Right lobe of liver (tissue), 6 donors: ENCODE measurements around the gene CNPY3. TPM values are rescaled to one million over a fixed set of nuclear protein-coding genes. Genes with fewer than 3 reads are reported as not detected.

Experiments used
- ATAC-seq, 4 donors: fragments of 200-7000 bp; cut with Tn5 transposase; one replicate each; pipeline ENCODE4 v1.9.1; 2020; ENCODE audit warnings: mild to moderate bottlenecking in 4 of 4, moderate library complexity in 4 of 4
- DNase-seq, 3 donors: peaks; one replicate each; pipeline ENCODE4 v3.0.0-alpha.2; 2020
- H3K27ac ChIP-seq, 3 donors: fragments of 200-600 bp; one replicate each; pipeline ENCODE4 v1.8.0; 2022
- H3K27me3 ChIP-seq, 2 donors: fragments of 200-600 bp; one replicate each; pipeline ENCODE4 v1.8.0; 2022
- H3K36me3 ChIP-seq, 4 donors: fragments of 200-600 bp; sonication (generic) in 1 of 4; one replicate each; pipeline versions ENCODE4 v1.5.1 to v1.8.0; 2017 to 2022; ENCODE audit warnings: control low read depth in 1 of 4
- H3K4me1 ChIP-seq, 4 donors: fragments of 200-600 bp; sonication (generic) in 1 of 4; one replicate each; pipeline versions ENCODE4 v1.5.1 to v1.8.0; 2017 to 2022; ENCODE audit warnings: control low read depth in 1 of 4
- H3K4me3 ChIP-seq, 3 donors: fragments of 200-600 bp; one replicate each; pipeline ENCODE4 v1.8.0; 2022
- H3K9me3 ChIP-seq, 4 donors: fragments of 200-600 bp; sonication (generic) in 1 of 4; one replicate each; pipeline versions ENCODE4 v1.5.1 to v1.8.0; 2017 to 2022; ENCODE audit warnings: control low read depth in 1 of 4
- POLR2A ChIP-seq: fragments of 450-650 bp; IDR thresholded peaks from one replicate; pipeline ENCODE4 v1.6.1; 2017; ENCODE audit warnings: antibody characterized with exemption, mild to moderate bottlenecking
- WGBS: methylation state at CpG from one replicate; pipeline ENCODE4 v1.1.6; 2018; ENCODE audit warnings: low coverage, low lambda C conversion rate; ENCODE audit not compliant: insufficient coverage; ENCODE audit errors: missing lambda C conversion rate; 5-methylcytosine and 5-hydroxymethylcytosine counted together
- intact Hi-C, 2 donors: fragments of 100-400 bp; cut with DNase I; formaldehyde crosslinking; loops; one replicate each; pipeline versions ENCODE4 v1.11.2 to v1.14.1; 2022
- total RNA-seq, 6 experiments: library from RNA; depleted of rRNA in 2 of 6; stranded (reverse); fragments of >200 nt in 2 of 6; fragmentation: NEBNext Ultra II Directional in 3 of 6; extraction: Animal tissue kit (Norgen Biotek cat#: 25700) in 3 of 6; gene quantifications; one replicate each; pipeline versions ENCODE4 v1.1.0 to v1.2.4, GENCODE V29; 2016 to 2023
- TF ChIP-seq, protein P1 (sequence below), 4 donors: fragments of 200-600 bp in 3 of 4; fragments of 450-650 bp in 1 of 4; IDR thresholded peaks; one replicate each; pipeline versions ENCODE4 v1.5.1 to v1.8.0; 2016 to 2022; ENCODE audit warnings: antibody characterized with exemption in 4 of 4, mild to moderate bottlenecking in 2 of 4
- donor health status: DM: no; HTN: yes; CAD: no.
- donor health status: DM: no; HTN: no; CAD: no.
- donor health status: DM: no; HTN: no; CAD: no.
- donor health status: DM: no; HTN: yes; CAD: no.
- donor health status: DM: no; HTN: yes; CAD: no.

CNPY3 gene
- total RNA-seq, 6 experiments from 2014 or later = 11.1 to 75.4 (median 28.8) TPM

DNA sequence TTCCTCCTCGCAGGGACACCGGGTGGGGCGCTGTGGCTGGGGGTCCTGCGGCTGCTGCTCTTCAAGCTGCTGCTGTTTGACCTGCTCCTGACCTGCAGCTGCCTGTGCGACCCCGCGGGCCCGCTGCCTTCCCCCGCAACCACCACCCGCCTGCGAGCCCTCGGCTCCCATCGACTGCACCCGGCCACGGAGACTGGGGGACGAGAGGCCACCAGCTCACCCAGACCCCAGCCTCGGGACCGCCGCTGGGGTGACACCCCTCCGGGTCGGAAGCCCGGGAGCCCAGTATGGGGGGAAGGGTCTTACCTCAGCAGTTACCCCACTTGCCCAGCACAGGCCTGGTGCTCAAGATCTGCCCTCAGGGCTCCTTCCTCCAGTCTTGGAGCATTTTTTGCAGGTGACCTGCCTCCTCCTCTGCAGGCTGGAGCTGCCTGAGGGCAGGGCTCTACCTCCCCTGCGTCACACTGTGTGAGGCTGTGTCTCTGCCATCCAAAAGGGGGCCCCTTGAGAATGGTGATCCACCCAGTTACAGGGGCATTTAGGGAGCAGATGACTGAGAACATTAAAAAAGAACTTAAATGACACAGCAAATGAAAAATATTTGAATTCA lies 3.9 kb upstream of the CNPY3 start:
- Histone ChIP-seq H3K4me3 (no peak overlapping the region), H3K27me3 (no peaks in the 10 kb centered on the region), H3K4me1 (peaks cover 0 to 3% (median 1%) of the 10 kb centered on the region in 4 donors), H3K36me3 (no peaks in the 10 kb centered on the region), H3K9me3 (no peaks in the 10 kb centered on the region), H3K27ac (no peak overlapping the region)
- DNase-seq (no peak), ATAC-seq (no peak)
- no peak for TF ChIP-seq POLR2A
- TF ChIP-seq, protein P1, sequence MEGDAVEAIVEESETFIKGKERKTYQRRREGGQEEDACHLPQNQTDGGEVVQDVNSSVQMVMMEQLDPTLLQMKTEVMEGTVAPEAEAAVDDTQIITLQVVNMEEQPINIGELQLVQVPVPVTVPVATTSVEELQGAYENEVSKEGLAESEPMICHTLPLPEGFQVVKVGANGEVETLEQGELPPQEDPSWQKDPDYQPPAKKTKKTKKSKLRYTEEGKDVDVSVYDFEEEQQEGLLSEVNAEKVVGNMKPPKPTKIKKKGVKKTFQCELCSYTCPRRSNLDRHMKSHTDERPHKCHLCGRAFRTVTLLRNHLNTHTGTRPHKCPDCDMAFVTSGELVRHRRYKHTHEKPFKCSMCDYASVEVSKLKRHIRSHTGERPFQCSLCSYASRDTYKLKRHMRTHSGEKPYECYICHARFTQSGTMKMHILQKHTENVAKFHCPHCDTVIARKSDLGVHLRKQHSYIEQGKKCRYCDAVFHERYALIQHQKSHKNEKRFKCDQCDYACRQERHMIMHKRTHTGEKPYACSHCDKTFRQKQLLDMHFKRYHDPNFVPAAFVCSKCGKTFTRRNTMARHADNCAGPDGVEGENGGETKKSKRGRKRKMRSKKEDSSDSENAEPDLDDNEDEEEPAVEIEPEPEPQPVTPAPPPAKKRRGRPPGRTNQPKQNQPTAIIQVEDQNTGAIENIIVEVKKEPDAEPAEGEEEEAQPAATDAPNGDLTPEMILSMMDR (IDR thresholded peaks at IDR 0.05) = no peak
- intact Hi-C loops = loop anchor here in 1 of 2 donors (10.0 kb wide), 1 partner anchor 59 kb away; the partner anchor contains the start of gene PPP2R5D
- no CpG with 5 or more reads among the region's 23 CpGs for WGBS

DNA sequence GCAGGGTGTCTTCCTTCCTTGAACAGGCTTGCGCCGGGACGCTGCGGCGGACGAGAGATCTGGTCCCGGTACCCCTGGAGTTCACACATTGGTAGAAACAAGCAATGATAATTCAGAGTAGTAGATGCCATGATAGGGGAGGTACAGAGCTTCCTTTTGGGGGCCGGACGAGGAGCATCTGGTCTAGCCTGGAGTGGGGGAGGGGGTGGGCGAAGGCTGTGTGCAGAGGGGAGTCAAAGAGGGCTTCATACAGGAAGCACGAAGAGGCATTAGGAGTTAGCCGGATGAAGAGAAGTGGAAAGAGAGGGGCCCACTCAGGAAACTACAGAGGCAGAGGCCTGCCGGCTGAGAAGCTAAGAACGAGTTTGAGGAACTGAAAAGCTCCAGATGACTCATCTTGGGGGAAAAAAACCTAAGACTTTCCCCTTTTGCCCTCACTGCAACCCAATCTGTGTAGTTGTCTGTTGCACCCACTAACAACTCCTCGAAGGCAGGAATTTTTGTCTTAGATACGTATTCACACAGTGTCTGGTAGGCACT lies 611 bp downstream of the CNPY3 start:
- DNase-seq (no peak), ATAC-seq (peak; percentile 4 to 19 (median 8))
- Histone ChIP-seq H3K4me1 (peaks cover 0 to 31% (median 9%) of the 10 kb centered on the region in 4 donors), H3K27ac (peak overlapping the region; percentile 68 to 89 (median 88)), H3K9me3 (no peaks in the 10 kb centered on the region), H3K4me3 (peak overlapping the region; percentile 72 to 81 (median 80)), H3K36me3 (peaks cover 0 to 8% (median 0%) of the 10 kb centered on the region in 4 donors), H3K27me3 (no peaks in the 10 kb centered on the region)
- TF ChIP-seq, protein P1 (IDR thresholded peaks at IDR 0.05) = no peak
- TF ChIP-seq POLR2A = no peak
- intact Hi-C loops = loop anchor here in 1 of 2 donors (10.0 kb wide), 1 partner anchor 55 kb away; the partner anchor contains the start of gene PPP2R5D
- WGBS = 3% methylated on average over 11 of the region's 16 CpGs

DNA sequence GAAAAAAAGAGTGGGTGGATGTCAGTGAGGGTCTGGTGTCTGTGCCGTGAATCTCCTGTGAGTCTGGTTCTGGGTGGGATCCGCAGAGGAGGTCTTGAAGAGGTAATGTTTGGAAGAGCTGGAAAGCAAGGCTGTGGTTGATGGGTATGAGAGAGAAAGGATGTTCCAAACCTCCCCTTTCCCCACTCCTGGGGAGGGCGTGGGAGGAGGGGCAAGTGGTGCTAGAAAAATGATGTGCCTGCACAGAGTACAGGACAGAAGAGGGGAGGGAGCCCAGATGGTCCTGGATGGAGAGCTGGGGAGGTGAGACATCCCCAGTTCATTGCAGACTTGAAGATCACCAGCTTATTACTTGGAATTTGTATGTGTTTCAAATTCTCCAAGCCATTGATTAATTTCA lies 3.1 kb downstream of the CNPY3 start:
- Histone ChIP-seq H3K4me1 (peaks cover 0 to 54% (median 17%) of the 10 kb centered on the region in 4 donors), H3K4me3 (no peak overlapping the region), H3K27ac (no peak overlapping the region), H3K36me3 (peaks cover 0 to 19% (median 0%) of the 10 kb centered on the region in 4 donors), H3K9me3 (no peaks in the 10 kb centered on the region), H3K27me3 (no peaks in the 10 kb centered on the region)
- intact Hi-C loops = no loop called here
- ATAC-seq (no peak), DNase-seq (no peak)
- WGBS = 85% methylated on average over 3 of the region's 3 CpGs
- TF ChIP-seq, protein P1 (IDR thresholded peaks at IDR 0.05) = no peak
- TF ChIP-seq POLR2A = no peak

DNA sequence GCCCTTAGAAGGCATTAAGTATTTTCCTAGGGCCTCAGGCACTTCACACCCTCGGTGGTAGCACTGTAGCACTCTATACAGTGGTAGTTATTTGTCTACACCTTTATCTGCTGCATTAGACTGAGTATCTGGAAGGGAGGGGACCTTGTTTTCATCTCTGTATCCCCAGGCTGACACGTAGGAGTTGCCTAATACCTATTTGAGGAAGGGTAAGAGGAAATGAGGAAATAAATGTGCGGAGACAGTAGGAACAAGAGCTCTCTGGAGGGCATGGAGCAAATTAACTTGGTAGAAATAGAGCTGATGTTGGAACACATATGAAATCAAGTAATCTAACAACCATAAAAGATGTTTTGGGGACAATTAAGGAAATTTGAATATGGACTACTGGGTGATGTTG lies 3.9 kb downstream of the CNPY3 start:
- WGBS = 48% methylated on average over 3 of the region's 3 CpGs
- peaks cover 0 to 62% (median 23%) of the 10 kb centered on the region in 4 donors for H3K4me1 ChIP-seq
- H3K4me3 ChIP-seq = peak overlapping the region in 1 of 3 donors; percentile 7
- H3K27me3 ChIP-seq = no peaks in the 10 kb centered on the region
- H3K27ac ChIP-seq = no peak overlapping the region
- peaks cover 0 to 24% (median 0%) of the 10 kb centered on the region in 4 donors for H3K36me3 ChIP-seq
- intact Hi-C loops = no loop called here
- DNase-seq = no peak
- ATAC-seq = no peak
- H3K9me3 ChIP-seq = no peaks in the 10 kb centered on the region
- TF ChIP-seq, protein P1 (IDR thresholded peaks at IDR 0.05) = no peak
- no peak for TF ChIP-seq POLR2A
